ENCODE data around the gene SH3BP2.

DNA sequence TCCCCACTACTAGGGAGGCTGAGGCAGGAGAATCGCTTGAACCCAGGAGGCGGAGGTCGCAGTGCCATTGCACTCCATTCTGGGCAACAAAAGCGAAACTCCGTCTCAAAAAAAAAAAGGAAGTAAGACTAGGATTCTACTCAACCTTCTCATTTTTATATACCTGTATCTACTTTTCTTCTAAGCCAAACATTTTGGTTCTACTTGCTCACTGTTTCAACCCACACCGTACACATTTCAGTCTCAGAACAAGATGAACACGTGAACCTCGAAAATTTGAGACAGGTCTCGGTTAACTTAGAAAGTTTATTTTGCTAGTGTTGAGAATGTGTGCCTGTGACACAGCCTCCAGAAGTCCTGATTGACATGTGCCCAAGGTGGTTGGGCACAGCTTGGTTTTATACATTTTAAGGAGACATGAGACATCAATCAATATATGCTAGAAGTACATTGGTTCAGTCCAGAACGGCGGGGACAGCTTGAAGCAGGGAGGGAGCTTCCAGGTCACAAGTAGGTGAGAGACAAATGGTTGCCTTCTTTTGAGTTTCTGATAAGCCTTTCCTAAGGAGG, 54.5 kb downstream of the SH3BP2 start:
- TF ChIP-seq POLR2AphosphoS5 (IDR thresholded peaks at IDR 0.05) (no peak), POLR2A (IDR thresholded peaks at IDR 0.05) (no peak)
- TF ChIP-seq, protein P1, sequence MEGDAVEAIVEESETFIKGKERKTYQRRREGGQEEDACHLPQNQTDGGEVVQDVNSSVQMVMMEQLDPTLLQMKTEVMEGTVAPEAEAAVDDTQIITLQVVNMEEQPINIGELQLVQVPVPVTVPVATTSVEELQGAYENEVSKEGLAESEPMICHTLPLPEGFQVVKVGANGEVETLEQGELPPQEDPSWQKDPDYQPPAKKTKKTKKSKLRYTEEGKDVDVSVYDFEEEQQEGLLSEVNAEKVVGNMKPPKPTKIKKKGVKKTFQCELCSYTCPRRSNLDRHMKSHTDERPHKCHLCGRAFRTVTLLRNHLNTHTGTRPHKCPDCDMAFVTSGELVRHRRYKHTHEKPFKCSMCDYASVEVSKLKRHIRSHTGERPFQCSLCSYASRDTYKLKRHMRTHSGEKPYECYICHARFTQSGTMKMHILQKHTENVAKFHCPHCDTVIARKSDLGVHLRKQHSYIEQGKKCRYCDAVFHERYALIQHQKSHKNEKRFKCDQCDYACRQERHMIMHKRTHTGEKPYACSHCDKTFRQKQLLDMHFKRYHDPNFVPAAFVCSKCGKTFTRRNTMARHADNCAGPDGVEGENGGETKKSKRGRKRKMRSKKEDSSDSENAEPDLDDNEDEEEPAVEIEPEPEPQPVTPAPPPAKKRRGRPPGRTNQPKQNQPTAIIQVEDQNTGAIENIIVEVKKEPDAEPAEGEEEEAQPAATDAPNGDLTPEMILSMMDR (IDR thresholded peaks at IDR 0.05) = no peak

All from sigmoid colon (tissue), 4 donors.